Chondrocyte (in vitro differentiated cells): Measurements from ENCODE around the gene NECAP2. TPM values are rescaled to one million over a fixed set of nuclear protein-coding genes. Genes with fewer than 3 reads are reported as not detected.
A peak's percentile ranks its signal among the peaks of the same experiment; 100 is the strongest.

Experiments used
- DNase-seq: peaks from one replicate; pipeline ENCODE4 v3.0.0; 2021; ENCODE audit warnings: mixed read lengths, low spot score
- H3K27ac Mint-ChIP-seq: one replicate; pipeline ENCODE4 v1.8.0; 2021; ENCODE audit warnings: mild to moderate bottlenecking, moderate library complexity, mixed read lengths; ENCODE audit not compliant: unreplicated experiment
- H3K27me3 Mint-ChIP-seq: 2 replicates; pipeline ENCODE4 v1.8.0; 2021; ENCODE audit warnings: low read depth, mixed read lengths
- H3K36me3 Mint-ChIP-seq: 2 replicates; pipeline ENCODE4 v1.8.0; 2021; ENCODE audit warnings: low read depth, mixed read lengths
- H3K4me1 Mint-ChIP-seq: 2 replicates; pipeline ENCODE4 v1.8.0; 2021; ENCODE audit warnings: low read depth, mild to moderate bottlenecking, mixed read lengths
- H3K4me3 Mint-ChIP-seq: one replicate; pipeline ENCODE4 v1.8.0; 2021; ENCODE audit warnings: mild to moderate bottlenecking, moderate library complexity, mixed read lengths; ENCODE audit not compliant: unreplicated experiment
- H3K9me3 Mint-ChIP-seq: 2 replicates; pipeline ENCODE4 v1.8.0; 2021; ENCODE audit warnings: low read depth, mixed read lengths
- CTCF ChIP-seq: fragments of 200-600 bp; sonication (generic); IDR thresholded peaks from 2 replicates; pipeline ENCODE4 v1.5.0; 2021; ENCODE audit warnings: antibody characterized with exemption, mild to moderate bottlenecking, moderate library complexity
- total RNA-seq: library from RNA; stranded (reverse); gene quantifications from 3 replicates; pipeline ENCODE4 v1.2.1, GENCODE V29; 2021

The NECAP2 gene
- total RNA-seq, 1 donor from 2014 or later: 51.7 TPM

- H3K9me3 Mint-ChIP-seq: no peaks in the 10 kb centered on the region
- peaks cover 16% of the 10 kb centered on the region for H3K36me3 Mint-ChIP-seq
- no peak for TF ChIP-seq CTCF
- peaks cover 45% of the 10 kb centered on the region for H3K4me1 Mint-ChIP-seq
- no peak overlapping the region for H3K4me3 Mint-ChIP-seq
- H3K27me3 Mint-ChIP-seq: no peaks in the 10 kb centered on the region
- no peak for DNase-seq
- H3K27ac Mint-ChIP-seq: no peak overlapping the region
Observed at GRCh38 chr1:16394977-16395376, 45.5 kb upstream of the NECAP2 start.

DNA sequence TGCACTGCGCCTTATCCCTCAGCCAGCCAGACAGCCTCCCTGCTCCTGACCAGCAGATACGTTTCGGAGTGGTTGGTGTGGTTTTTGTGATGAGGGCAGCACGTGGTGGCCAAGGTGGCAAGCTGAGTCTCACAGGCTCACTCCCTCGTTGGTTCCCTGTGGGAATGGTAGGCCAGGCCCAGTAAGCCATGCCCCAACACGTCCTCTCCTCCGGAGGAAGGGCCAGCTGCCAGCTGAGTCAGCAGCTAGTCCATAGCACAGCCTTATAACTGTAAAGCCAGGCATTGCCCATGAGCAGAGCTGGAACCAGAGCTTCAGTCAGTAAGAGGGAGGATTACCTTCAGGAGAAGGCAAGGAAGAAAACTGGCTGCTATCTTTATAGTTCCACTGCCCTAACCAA, 43.9 kb upstream of the NECAP2 start:
- H3K9me3 Mint-ChIP-seq: no peaks in the 10 kb centered on the region
- peaks cover 16% of the 10 kb centered on the region for H3K36me3 Mint-ChIP-seq
- no peak overlapping the region for H3K4me3 Mint-ChIP-seq
- H3K27me3 Mint-ChIP-seq: no peaks in the 10 kb centered on the region
- H3K4me1 Mint-ChIP-seq: peaks cover 35% of the 10 kb centered on the region
- H3K27ac Mint-ChIP-seq: peak overlapping the region; percentile 81
- no peak for TF ChIP-seq CTCF
- no peak for DNase-seq

GRCh38 chr1:16397120-16397519, 43.4 kb upstream of the NECAP2 start:
- Mint-ChIP-seq H3K27me3 (no peaks in the 10 kb centered on the region), H3K4me3 (no peak overlapping the region), H3K27ac (no peak overlapping the region), H3K4me1 (peaks cover 29% of the 10 kb centered on the region), H3K36me3 (peaks cover 16% of the 10 kb centered on the region), H3K9me3 (no peaks in the 10 kb centered on the region)
- no peak for DNase-seq
- no peak for TF ChIP-seq CTCF

GRCh38 chr1:16398371-16398953, 42.1 kb upstream of the NECAP2 start:
- peaks cover 16% of the 10 kb centered on the region for H3K36me3 Mint-ChIP-seq
- H3K9me3 Mint-ChIP-seq: no peaks in the 10 kb centered on the region
- no peak overlapping the region for H3K27ac Mint-ChIP-seq
- H3K27me3 Mint-ChIP-seq: no peaks in the 10 kb centered on the region
- no peak for DNase-seq
- H3K4me1 Mint-ChIP-seq: peaks cover 17% of the 10 kb centered on the region
- no peak for TF ChIP-seq CTCF
- H3K4me3 Mint-ChIP-seq: no peak overlapping the region

- Mint-ChIP-seq H3K36me3 (peaks cover 7% of the 10 kb centered on the region), H3K27me3 (no peaks in the 10 kb centered on the region), H3K4me1 (no peaks in the 10 kb centered on the region), H3K9me3 (no peaks in the 10 kb centered on the region), H3K4me3 (no peak overlapping the region), H3K27ac (no peak overlapping the region)
- no peak for DNase-seq
- TF ChIP-seq CTCF: no peak
Observed at GRCh38 chr1:16402742-16403141, 37.8 kb upstream of the NECAP2 start.
